Uterus (tissue), 4 donors: ENCODE data around the gene C9orf85. TPM values are rescaled to one million over a fixed set of nuclear protein-coding genes. Genes with fewer than 3 reads are reported as not detected.
A peak's percentile ranks its signal among the peaks of the same experiment; 100 is the strongest.

Experiments used
- DNase-seq, 2 donors: peaks; one replicate each; pipeline ENCODE4 v3.0.0-alpha.2; 2019 to 2020
- H3K27ac ChIP-seq, 2 donors: fragments of 200-600 bp; sonication (generic); 1 replicate in 1 of 2; 2 replicates in 1 of 2; pipeline ENCODE4 v1.5.1; 2016 to 2018
- H3K27me3 ChIP-seq, 2 donors: fragments of 200-600 bp; sonication (generic); one replicate each; pipeline ENCODE4 v1.5.1; 2018 to 2019; ENCODE audit warnings: control low read depth in 1 of 2
- H3K36me3 ChIP-seq, 2 donors: fragments of 200-600 bp; sonication (generic); one replicate each; pipeline ENCODE4 v1.5.1; 2019; ENCODE audit warnings: control low read depth in 1 of 2
- H3K4me1 ChIP-seq, 2 donors: fragments of 200-600 bp; sonication (generic); one replicate each; pipeline ENCODE4 v1.5.1; 2018 to 2019; ENCODE audit warnings: control low read depth in 1 of 2
- H3K4me3 ChIP-seq, 2 donors: fragments of 200-600 bp; sonication (generic); 1 replicate in 1 of 2; 2 replicates in 1 of 2; pipeline ENCODE4 v1.5.1; 2018 to 2019; ENCODE audit warnings: mild to moderate bottlenecking in 1 of 2
- H3K9me3 ChIP-seq, 2 donors: fragments of 200-600 bp; sonication (generic); one replicate each; pipeline ENCODE4 v1.5.1; 2019; ENCODE audit warnings: control low read depth in 1 of 2
- POLR2A ChIP-seq, 2 donors: fragments of 450-650 bp; IDR thresholded peaks; one replicate each; pipeline ENCODE4 v1.6.1; 2016; ENCODE audit warnings: antibody characterized with exemption in 2 of 2, mild to moderate bottlenecking in 1 of 2, moderate library complexity in 1 of 2
- intact Hi-C: fragments of 100-400 bp; cut with DNase I; formaldehyde crosslinking; loops from one replicate; pipeline ENCODE4 v1.15.1; 2023; ENCODE audit warnings: low total_unique reads
- total RNA-seq, 4 donors: library from RNA; depleted of rRNA in 3 of 4; stranded (reverse); fragments of >200 nt in 3 of 4; gene quantifications; one replicate each; pipeline versions ENCODE4 v1.1.0 to v1.2.4, GENCODE V29; 2014 to 2023
- TF ChIP-seq, protein P1 (sequence below), 4 experiments: fragments of 200-600 bp in 2 of 4; fragments of 450-650 bp in 2 of 4; sonication (generic) in 2 of 4; IDR thresholded peaks; one replicate each; pipeline ENCODE4 v1.5.1; 2016 to 2019; ENCODE audit warnings: antibody characterized with exemption in 4 of 4, mild to moderate bottlenecking in 2 of 4, moderate library complexity in 1 of 4
- donor health status: DM: yes; HTN: yes; CAD: no.

Gene C9orf85, protein sequence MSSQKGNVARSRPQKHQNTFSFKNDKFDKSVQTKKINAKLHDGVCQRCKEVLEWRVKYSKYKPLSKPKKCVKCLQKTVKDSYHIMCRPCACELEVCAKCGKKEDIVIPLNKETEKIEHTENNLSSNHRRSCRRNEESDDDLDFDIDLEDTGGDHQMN
- 10 to 100 TPM in 3 of 4 donors, 1 to 10 TPM in 1; 8.2 to 22.0 (median 15.9) TPM for total RNA-seq

DNA sequence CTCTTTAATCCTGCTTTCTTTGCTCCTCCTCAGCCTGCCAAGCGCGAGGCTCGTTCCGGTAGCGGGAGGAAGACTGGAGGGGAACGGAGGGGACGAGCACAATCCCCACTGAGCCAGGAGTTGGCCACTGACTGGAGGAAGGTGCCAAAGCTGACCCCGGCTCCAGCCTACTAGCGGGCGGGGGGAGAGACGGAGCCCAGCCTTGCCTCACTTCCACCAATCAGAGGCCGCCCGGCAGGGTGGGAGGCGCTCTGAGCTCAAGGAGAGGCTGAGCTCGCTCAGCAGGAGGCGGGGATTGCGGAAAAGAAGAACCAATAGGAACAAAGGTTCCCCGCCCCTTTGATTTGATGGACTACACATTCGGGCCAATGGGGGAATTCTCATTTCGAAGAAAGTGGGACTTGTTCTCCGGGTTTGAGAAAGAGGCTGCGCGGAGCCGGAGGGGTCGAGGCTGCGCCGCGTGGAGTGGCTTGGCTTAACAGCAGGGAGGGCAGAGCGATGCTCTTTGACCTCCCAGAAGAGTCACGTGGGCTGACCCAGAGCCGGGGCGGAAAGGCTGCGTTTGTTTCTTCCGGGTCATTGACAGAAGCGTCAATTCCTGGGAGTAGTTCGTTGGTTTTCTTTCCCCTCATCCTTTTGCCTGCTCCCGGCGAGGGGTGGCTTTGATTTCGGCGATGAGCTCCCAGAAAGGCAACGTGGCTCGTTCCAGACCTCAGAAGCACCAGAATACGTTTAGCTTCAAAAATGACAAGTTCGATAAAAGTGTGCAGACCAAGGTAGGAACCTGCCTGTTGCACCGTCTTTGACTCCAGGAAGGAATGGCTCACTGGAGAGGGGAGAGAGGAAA lies at the start of gene C9orf85, which contains the start of gene ABHD17B:
Gene C9orf85 (plus strand): TSS at position 579 of the 847 bp plus-strand sequence. CDS start 96 bp downstream, at position 675.
Gene ABHD17B (minus strand): TSS at position 133 of the 847 bp plus-strand sequence. CDS start 36,113 bp downstream, outside the sequence.
- Histone ChIP-seq H3K27ac (peak within 1 kb of the TSS; percentile 92 to 97), H3K36me3 (no peaks in the 10 kb centered on the region), H3K4me3 (peak within 1 kb of the TSS; percentile 76 to 92), H3K9me3 (no peaks in the 10 kb centered on the region), H3K4me1 (peaks cover 0 to 4% of the 10 kb centered on the region in 2 donors), H3K27me3 (no peaks in the 10 kb centered on the region)
- intact Hi-C loops: no loop called here
- TF ChIP-seq POLR2A (IDR thresholded peaks at IDR 0.05): peak; percentile 97 to 98
- TF ChIP-seq, protein P1, sequence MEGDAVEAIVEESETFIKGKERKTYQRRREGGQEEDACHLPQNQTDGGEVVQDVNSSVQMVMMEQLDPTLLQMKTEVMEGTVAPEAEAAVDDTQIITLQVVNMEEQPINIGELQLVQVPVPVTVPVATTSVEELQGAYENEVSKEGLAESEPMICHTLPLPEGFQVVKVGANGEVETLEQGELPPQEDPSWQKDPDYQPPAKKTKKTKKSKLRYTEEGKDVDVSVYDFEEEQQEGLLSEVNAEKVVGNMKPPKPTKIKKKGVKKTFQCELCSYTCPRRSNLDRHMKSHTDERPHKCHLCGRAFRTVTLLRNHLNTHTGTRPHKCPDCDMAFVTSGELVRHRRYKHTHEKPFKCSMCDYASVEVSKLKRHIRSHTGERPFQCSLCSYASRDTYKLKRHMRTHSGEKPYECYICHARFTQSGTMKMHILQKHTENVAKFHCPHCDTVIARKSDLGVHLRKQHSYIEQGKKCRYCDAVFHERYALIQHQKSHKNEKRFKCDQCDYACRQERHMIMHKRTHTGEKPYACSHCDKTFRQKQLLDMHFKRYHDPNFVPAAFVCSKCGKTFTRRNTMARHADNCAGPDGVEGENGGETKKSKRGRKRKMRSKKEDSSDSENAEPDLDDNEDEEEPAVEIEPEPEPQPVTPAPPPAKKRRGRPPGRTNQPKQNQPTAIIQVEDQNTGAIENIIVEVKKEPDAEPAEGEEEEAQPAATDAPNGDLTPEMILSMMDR (IDR thresholded peaks at IDR 0.05): peak in 1 of 4 experiments; percentile 13
- peak; percentile 98 to 99 for DNase-seq

DNA sequence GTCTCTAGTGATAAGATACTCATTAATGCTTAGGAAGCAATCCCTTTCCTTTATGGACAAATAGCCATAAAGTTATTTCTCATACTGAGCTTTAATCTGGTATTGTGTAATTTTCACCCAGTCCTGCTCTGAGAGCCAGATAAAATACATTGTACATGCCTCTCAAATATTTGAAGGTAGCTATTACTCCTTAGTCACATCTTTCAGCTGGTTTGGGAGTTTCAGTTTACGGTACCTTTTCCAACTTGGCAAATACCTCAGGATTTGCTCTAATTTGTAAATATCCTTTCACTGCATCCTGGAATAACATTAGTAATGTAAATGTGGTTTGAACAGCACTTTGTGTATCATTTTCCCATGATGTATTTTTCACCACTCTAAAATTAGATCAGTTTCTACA lies 47.8 kb upstream of the C9orf85 start:
- H3K4me1 ChIP-seq: no peaks in the 10 kb centered on the region
- peaks cover 0 to 3% of the 10 kb centered on the region in 2 donors for H3K36me3 ChIP-seq
- no peak overlapping the region for H3K27ac ChIP-seq
- TF ChIP-seq, protein P1 (IDR thresholded peaks at IDR 0.05): no peak
- no peak for TF ChIP-seq POLR2A (IDR thresholded peaks at IDR 0.05)
- intact Hi-C loops: no loop called here
- H3K27me3 ChIP-seq: no peaks in the 10 kb centered on the region
- H3K9me3 ChIP-seq: peaks cover 0 to 4% of the 10 kb centered on the region in 2 donors
- no peak overlapping the region for H3K4me3 ChIP-seq
- DNase-seq: no peak

DNA sequence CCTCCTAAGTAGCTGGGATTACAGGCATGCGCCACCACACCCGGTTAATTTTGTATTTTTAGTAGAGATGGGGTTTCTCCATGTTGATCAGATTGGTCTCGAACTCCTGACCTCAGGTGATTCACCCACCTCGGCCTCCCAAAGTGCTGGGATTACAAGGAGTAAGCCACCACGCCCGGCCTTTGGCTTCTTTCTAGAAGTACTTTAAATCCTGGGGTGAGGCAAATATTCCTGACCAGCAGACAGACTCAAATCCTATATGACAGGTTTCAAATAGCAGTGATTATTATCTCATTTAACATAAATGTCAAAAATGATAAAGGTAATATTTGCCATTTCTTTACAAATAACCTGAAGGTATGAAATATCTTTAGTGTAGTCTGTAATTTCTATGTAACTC lies 36.1 kb upstream of the C9orf85 start:
- Histone ChIP-seq H3K27me3 (no peaks in the 10 kb centered on the region), H3K27ac (no peak overlapping the region), H3K4me3 (no peak overlapping the region), H3K9me3 (peaks cover 0 to 12% of the 10 kb centered on the region in 2 donors), H3K4me1 (no peaks in the 10 kb centered on the region), H3K36me3 (no peaks in the 10 kb centered on the region)
- no peak for DNase-seq
- TF ChIP-seq, protein P1 (IDR thresholded peaks at IDR 0.05): no peak
- no peak for TF ChIP-seq POLR2A (IDR thresholded peaks at IDR 0.05)
- intact Hi-C loops: no loop called here

DNA sequence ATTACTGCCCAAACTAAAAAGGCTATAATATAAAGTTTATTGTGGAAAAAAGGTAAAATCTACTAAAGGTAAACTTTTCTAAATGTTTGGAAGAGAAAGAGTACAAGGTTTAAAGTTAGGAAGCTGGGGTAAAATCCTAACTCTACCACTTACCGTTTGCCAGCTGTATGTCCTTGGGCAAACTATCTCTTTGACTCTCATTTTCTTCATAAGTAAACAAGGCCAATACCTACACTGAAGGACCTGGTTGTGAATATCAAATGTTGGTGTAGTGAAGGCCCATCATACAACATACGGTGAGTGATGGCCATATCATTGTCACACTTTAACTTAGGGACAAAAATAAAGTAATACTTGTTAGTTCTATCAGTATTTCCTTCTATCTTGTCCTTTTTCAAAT lies 35.3 kb upstream of the C9orf85 start:
- no peak overlapping the region for H3K27ac ChIP-seq
- no peaks in the 10 kb centered on the region for H3K36me3 ChIP-seq
- intact Hi-C loops: no loop called here
- H3K4me3 ChIP-seq: no peak overlapping the region
- TF ChIP-seq, protein P1 (IDR thresholded peaks at IDR 0.05): no peak
- TF ChIP-seq POLR2A (IDR thresholded peaks at IDR 0.05): no peak
- no peak for DNase-seq
- no peaks in the 10 kb centered on the region for H3K27me3 ChIP-seq
- H3K9me3 ChIP-seq: peaks cover 0 to 12% of the 10 kb centered on the region in 2 donors
- H3K4me1 ChIP-seq: no peaks in the 10 kb centered on the region

DNA sequence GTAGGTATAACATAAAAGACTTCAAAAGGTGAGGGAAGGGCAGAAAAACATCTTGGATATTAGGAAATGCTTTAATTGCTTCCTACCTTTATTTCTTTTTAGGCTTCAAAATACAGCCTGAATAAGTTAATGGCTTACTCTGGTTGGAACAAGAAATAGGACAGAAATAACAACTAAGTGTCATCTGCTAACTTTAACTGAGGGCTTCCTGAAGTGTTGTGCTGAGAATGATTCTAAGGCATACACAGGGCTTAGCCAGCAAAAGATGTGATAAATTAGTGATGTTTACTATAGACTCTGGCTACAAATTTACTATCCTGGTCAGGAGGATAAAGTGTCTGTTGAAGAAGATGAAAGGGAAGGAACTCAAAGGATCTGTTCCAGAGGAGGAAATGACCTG lies 34.6 kb upstream of the C9orf85 start:
- DNase-seq: no peak
- intact Hi-C loops: no loop called here
- no peak overlapping the region for H3K27ac ChIP-seq
- H3K4me1 ChIP-seq: no peaks in the 10 kb centered on the region
- H3K4me3 ChIP-seq: no peak overlapping the region
- H3K27me3 ChIP-seq: no peaks in the 10 kb centered on the region
- TF ChIP-seq POLR2A (IDR thresholded peaks at IDR 0.05): no peak
- TF ChIP-seq, protein P1 (IDR thresholded peaks at IDR 0.05): no peak
- peaks cover 0 to 12% of the 10 kb centered on the region in 2 donors for H3K9me3 ChIP-seq
- no peaks in the 10 kb centered on the region for H3K36me3 ChIP-seq
